PC-3 (cell line): ENCODE results near the gene BCL2L11. TPM values are rescaled to one million over a fixed set of nuclear protein-coding genes. Genes with fewer than 3 reads are reported as not detected.
A peak's percentile ranks its signal among the peaks of the same experiment; 100 is the strongest.

Source experiments
- ATAC-seq: fragments of 200-7000 bp; cut with Tn5 transposase; 2 replicates; pipeline ENCODE4 v1.9.1; 2020; ENCODE audit warnings: mild to moderate bottlenecking, moderate library complexity
- BruUV-seq: library from RNA; stranded (reverse); fragments of 400-500 nt; replicated peaks from 2 replicates; lab custom pipeline; 2021; lab: Mats Ljungman, UMichigan
- CTCF ChIA-PET: fragments of 300-600 bp; sonication (Branson Sonifier 250); formaldehyde crosslinking; loops from one replicate; lab custom pipeline; 2022; ENCODE audit warnings: antibody characterized with exemption; lab: Charles Lee
- POLR2A ChIA-PET: fragments of 300-600 bp; sonication (Branson Sonifier 250); formaldehyde crosslinking; loops from one replicate; lab custom pipeline; 2022; ENCODE audit warnings: antibody characterized with exemption; ENCODE audit not compliant: unreplicated experiment; lab: Charles Lee
- DNase-seq: peaks from one replicate; pipeline ENCODE4 v3.0.0-alpha.2; 2015
- H2AFZ ChIP-seq: fragments of 300-600 bp; sonication (generic); 2 replicates; pipeline ENCODE4 v1.6.0; 2016; ENCODE audit warnings: antibody characterized with exemption, low read length
- H3F3A ChIP-seq: fragments of 300-600 bp; sonication (generic); one replicate; pipeline ENCODE4 v1.6.0; 2017; ENCODE audit warnings: antibody characterized with exemption, low read length, control low read depth, mild to moderate bottlenecking; ENCODE audit not compliant: unreplicated experiment
- H3K27ac ChIP-seq: fragments of 300-600 bp; sonication (generic); 2 replicates; pipeline ENCODE4 v1.5.1; 2016; ENCODE audit warnings: mild to moderate bottlenecking, low read length
- H3K27me3 ChIP-seq: fragments of 300-600 bp; sonication (generic); 2 replicates; pipeline ENCODE4 v1.6.1; 2016; ENCODE audit warnings: low read length, mixed read lengths
- H3K36me3 ChIP-seq: fragments of 300-600 bp; sonication (generic); 2 replicates; pipeline ENCODE4 v1.6.1; 2016; ENCODE audit warnings: low read depth, mixed run types, low read length, mixed read lengths
- H3K4me1 ChIP-seq: fragments of 300-600 bp; sonication (generic); 2 replicates; pipeline ENCODE4 v1.5.1; 2016; ENCODE audit warnings: low read length; ENCODE audit not compliant: insufficient read depth
- H3K4me2 ChIP-seq: fragments of 300-600 bp; sonication (generic); 2 replicates; pipeline ENCODE4 v1.6.0; 2016; ENCODE audit warnings: low read length
- H3K4me3 ChIP-seq: fragments of 300-600 bp; sonication (generic); 2 replicates; pipeline ENCODE4 v1.5.1; 2016; ENCODE audit warnings: mild to moderate bottlenecking, low read length, mixed read lengths
- H3K79me2 ChIP-seq: fragments of 300-600 bp; sonication (generic); 2 replicates; pipeline ENCODE4 v1.6.1; 2017; ENCODE audit warnings: low read length, mixed read lengths
- H3K9ac ChIP-seq: fragments of 300-600 bp; sonication (generic); 2 replicates; pipeline ENCODE4 v1.6.0; 2016; ENCODE audit warnings: mild to moderate bottlenecking, low read length
- H3K9me2 ChIP-seq: fragments of 300-600 bp; sonication (generic); replicated peaks from 2 replicates; pipeline ENCODE4 v1.6.1; 2016; ENCODE audit warnings: mixed run types, low read length, mixed read lengths
- H3K9me3 ChIP-seq: fragments of 300-600 bp; sonication (generic); 2 replicates; pipeline ENCODE4 v1.6.1; 2016; ENCODE audit warnings: low read length, mixed read lengths
- H4K20me1 ChIP-seq: fragments of 300-600 bp; sonication (generic); 2 replicates; pipeline ENCODE4 v1.6.1; 2016; ENCODE audit warnings: low read length, mixed read lengths
- CTCF ChIP-seq: fragments of 300-600 bp; sonication (generic); conservative IDR thresholded peaks from 2 replicates; pipeline ENCODE4 v1.5.1; 2017; ENCODE audit warnings: antibody characterized with exemption, low read depth, mild to moderate bottlenecking, low read length
- EZH2 ChIP-seq: fragments of 300-600 bp; sonication (generic); IDR thresholded peaks from one replicate; pipeline ENCODE4 v1.6.1; 2017; ENCODE audit warnings: antibody characterized with exemption, mild to moderate bottlenecking, low read length; ENCODE audit not compliant: unreplicated experiment
- EZH2phosphoT487 ChIP-seq: fragments of 300-600 bp; sonication (generic); IDR thresholded peaks from 2 replicates; pipeline ENCODE4 v1.6.1; 2018; ENCODE audit warnings: mild to moderate bottlenecking, antibody characterized with exemption, low read length, borderline replicate concordance
- intact Hi-C: fragments of 100-400 bp; cut with micrococcal nuclease; formaldehyde crosslinking; loops from 2 replicates; pipeline ENCODE4 v1.9.0; 2023
- total RNA-seq: library from RNA; depleted of rRNA; stranded (reverse); fragments of >200 nt; gene quantifications from 2 replicates; pipeline ENCODE4 v1.2.3, GENCODE V29; 2014

The BCL2L11 gene
- total RNA-seq, 1 experiment from 2014 or later, result 11.3 TPM

- intact Hi-C loops, result no loop called here
- Histone ChIP-seq H3K79me2 (no peaks in the 10 kb centered on the region), H3K4me2 (no peak overlapping the region), H2AFZ (no peak overlapping the region), H3K9me2 (no peaks in the 10 kb centered on the region), H3F3A (no peaks in the 10 kb centered on the region), H3K36me3 (no peaks in the 10 kb centered on the region), H4K20me1 (no peaks in the 10 kb centered on the region), H3K4me1 (peaks cover 15% of the 10 kb centered on the region), H3K27me3 (no peaks in the 10 kb centered on the region), H3K27ac (no peak overlapping the region), H3K4me3 (no peak overlapping the region), H3K9ac (no peak overlapping the region), H3K9me3 (no peaks in the 10 kb centered on the region)
- no peak for TF ChIP-seq EZH2phosphoT487
- TF ChIP-seq EZH2, result no peak
- TF ChIP-seq CTCF, result no peak
- ChIA-PET POLR2A (no interaction called here), CTCF (no interaction called here)
- ATAC-seq (no peak), DNase-seq (no peak)
- BruUV-seq, result no TSS peak
Measured at GRCh38 chr2:111102216-111102615, 18.5 kb upstream of the BCL2L11 start.

- no TSS peak for BruUV-seq
- Histone ChIP-seq H3K4me3 (no peak overlapping the region), H3K9ac (no peak overlapping the region), H3K36me3 (no peaks in the 10 kb centered on the region), H2AFZ (no peak overlapping the region), H3K27ac (no peak overlapping the region), H4K20me1 (no peaks in the 10 kb centered on the region), H3K4me1 (peaks cover 24% of the 10 kb centered on the region), H3K4me2 (no peak overlapping the region), H3K79me2 (no peaks in the 10 kb centered on the region), H3F3A (no peaks in the 10 kb centered on the region), H3K27me3 (no peaks in the 10 kb centered on the region), H3K9me2 (no peaks in the 10 kb centered on the region), H3K9me3 (no peaks in the 10 kb centered on the region)
- ChIA-PET CTCF (no interaction called here), POLR2A (no interaction called here)
- no peak for TF ChIP-seq EZH2
- no peak for TF ChIP-seq EZH2phosphoT487
- TF ChIP-seq CTCF, result no peak
- no peak for DNase-seq
- ATAC-seq, result no peak
- intact Hi-C loops, result no loop called here
Measured at GRCh38 chr2:111105926-111106325, 14.8 kb upstream of the BCL2L11 start.

- Histone ChIP-seq H3K9me3 (no peaks in the 10 kb centered on the region), H3F3A (no peaks in the 10 kb centered on the region), H3K9ac (no peak overlapping the region), H3K9me2 (no peaks in the 10 kb centered on the region), H3K4me3 (no peak overlapping the region), H3K4me2 (no peak overlapping the region), H3K36me3 (no peaks in the 10 kb centered on the region), H3K27ac (no peak overlapping the region), H2AFZ (no peak overlapping the region), H4K20me1 (no peaks in the 10 kb centered on the region), H3K27me3 (no peaks in the 10 kb centered on the region), H3K4me1 (peaks cover 24% of the 10 kb centered on the region), H3K79me2 (no peaks in the 10 kb centered on the region)
- ChIA-PET CTCF (no interaction called here), POLR2A (no interaction called here)
- ATAC-seq, result no peak
- intact Hi-C loops, result no loop called here
- DNase-seq, result peak; percentile 34
- TF ChIP-seq EZH2phosphoT487, result no peak
- BruUV-seq, result no TSS peak
Measured at GRCh38 chr2:111106706-111107105, 14.0 kb upstream of the BCL2L11 start.
